DOHH2 (cell line): ENCODE measurements around the gene CRACR2A.

Experiments used
- H3F3A ChIP-seq: fragments of 200-600 bp; sonication (generic), shearing (Covaris generic); 2 replicates; pipeline ENCODE4 v1.6.0; 2016; ENCODE audit warnings: antibody characterized with exemption, mild to moderate bottlenecking; ENCODE audit not compliant: control insufficient read depth, insufficient read depth
- H3K27ac ChIP-seq: fragments of 200-600 bp; sonication (generic); 2 replicates; pipeline ENCODE4 v1.5.1; 2014; ENCODE audit warnings: low read depth, mild to moderate bottlenecking, low read length, moderate library complexity
- H3K27me3 ChIP-seq: fragments of 200-600 bp; sonication (generic); 2 replicates; pipeline ENCODE4 v1.6.1; 2014; ENCODE audit warnings: mild to moderate bottlenecking, low read length, mixed read lengths; ENCODE audit not compliant: control insufficient read depth
- H3K36me3 ChIP-seq: fragments of 200-600 bp; sonication (generic); 2 replicates; pipeline ENCODE4 v1.6.1; 2014; ENCODE audit warnings: mild to moderate bottlenecking, low read length, moderate library complexity, mixed read lengths; ENCODE audit not compliant: control insufficient read depth
- H3K4me1 ChIP-seq: fragments of 200-600 bp; sonication (generic); 2 replicates; pipeline ENCODE4 v1.6.1; 2014; ENCODE audit warnings: mild to moderate bottlenecking, low read length, mixed read lengths; ENCODE audit not compliant: control insufficient read depth
- H3K4me2 ChIP-seq: fragments of 200-600 bp; sonication (generic); 2 replicates; pipeline ENCODE4 v1.6.0; 2014; ENCODE audit warnings: mild to moderate bottlenecking, low read length, moderate library complexity
- H3K4me3 ChIP-seq: fragments of 200-600 bp; sonication (generic); 2 replicates; pipeline ENCODE4 v1.5.1; 2014; ENCODE audit warnings: mild to moderate bottlenecking, low read length, mixed read lengths
- H3K79me2 ChIP-seq: fragments of 200-600 bp; sonication (generic); 2 replicates; pipeline ENCODE4 v1.6.1; 2014; ENCODE audit warnings: mild to moderate bottlenecking, low read length, mixed read lengths; ENCODE audit not compliant: control insufficient read depth
- H3K9me2 ChIP-seq: fragments of 200-600 bp; sonication (generic); replicated peaks from 2 replicates; pipeline ENCODE4 v1.6.1; 2014; ENCODE audit warnings: mild to moderate bottlenecking, low read length, mixed read lengths; ENCODE audit not compliant: control insufficient read depth
- H3K9me3 ChIP-seq: fragments of 200-600 bp; sonication (generic); 2 replicates; pipeline ENCODE4 v1.6.1; 2014; ENCODE audit warnings: antibody characterized with exemption, low read length, mixed read lengths; ENCODE audit not compliant: control insufficient read depth, insufficient read depth
- H4K20me1 ChIP-seq: fragments of 200-600 bp; sonication (generic); 2 replicates; pipeline ENCODE4 v1.6.0; 2014; ENCODE audit warnings: low read depth, mild to moderate bottlenecking, antibody characterized with exemption, low read length, moderate library complexity; ENCODE audit not compliant: control insufficient read depth, insufficient read depth
- EZH2phosphoT487 ChIP-seq: fragments of 200-600 bp; sonication (generic); IDR thresholded peaks from 2 replicates; pipeline ENCODE4 v1.6.1; 2017; ENCODE audit warnings: borderline replicate concordance, mild to moderate bottlenecking, antibody characterized with exemption, low read length, moderate library complexity, mixed read lengths
- TF ChIP-seq, protein P1 (sequence below): fragments of 200-600 bp; sonication (generic); IDR thresholded peaks from one replicate; pipeline ENCODE4 v1.5.1; 2014; ENCODE audit warnings: antibody characterized with exemption, mild to moderate bottlenecking, low read depth, low read length; ENCODE audit not compliant: poor library complexity, severe bottlenecking

The CRACR2A gene

DNA sequence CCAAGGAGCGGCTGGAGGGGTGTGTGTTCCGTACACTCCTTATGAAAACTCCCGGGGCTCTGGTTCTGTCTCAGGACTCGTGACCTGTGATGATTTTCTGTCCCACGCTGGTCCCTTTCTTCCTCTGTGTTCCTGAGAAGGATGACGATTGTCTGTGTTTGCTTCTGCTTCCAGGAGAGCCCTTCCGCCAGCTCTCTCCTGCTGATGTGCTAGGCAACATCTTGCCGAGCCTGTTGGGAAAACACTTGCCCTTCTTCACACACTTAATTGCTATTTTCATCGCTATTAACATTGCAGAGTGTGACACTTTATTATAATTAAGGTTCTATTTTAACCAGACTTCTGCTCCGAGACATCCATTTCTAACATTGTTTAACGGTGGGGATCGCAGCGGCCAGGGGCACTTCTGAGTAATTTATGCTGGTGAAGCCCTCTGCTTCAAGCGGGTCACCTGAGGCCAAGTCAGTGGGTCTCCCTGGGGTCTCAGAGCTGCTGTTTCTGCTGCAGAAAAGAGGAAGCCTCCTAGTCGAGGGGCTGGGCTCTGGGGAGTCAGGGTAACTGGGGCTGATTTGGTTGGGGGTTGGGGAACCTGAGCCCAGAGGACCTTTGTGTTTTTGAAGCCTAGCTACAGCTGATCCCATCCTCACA lies 173.3 kb downstream of the CRACR2A start:
- Histone ChIP-seq H4K20me1 (no peaks in the 10 kb centered on the region), H3K79me2 (no peaks in the 10 kb centered on the region), H3K9me3 (no peaks in the 10 kb centered on the region), H3K9me2 (no peaks in the 10 kb centered on the region), H3K27me3 (no peaks in the 10 kb centered on the region; the same call in 1 of the 2 replicates), H3K4me3 (no peak overlapping the region), H3K4me1 (no peaks in the 10 kb centered on the region), H3K36me3 (no peaks in the 10 kb centered on the region), H3F3A (no peaks in the 10 kb centered on the region), H3K27ac (no peak overlapping the region), H3K4me2 (no peak overlapping the region)
- no peak for TF ChIP-seq EZH2phosphoT487
- TF ChIP-seq, protein P1, sequence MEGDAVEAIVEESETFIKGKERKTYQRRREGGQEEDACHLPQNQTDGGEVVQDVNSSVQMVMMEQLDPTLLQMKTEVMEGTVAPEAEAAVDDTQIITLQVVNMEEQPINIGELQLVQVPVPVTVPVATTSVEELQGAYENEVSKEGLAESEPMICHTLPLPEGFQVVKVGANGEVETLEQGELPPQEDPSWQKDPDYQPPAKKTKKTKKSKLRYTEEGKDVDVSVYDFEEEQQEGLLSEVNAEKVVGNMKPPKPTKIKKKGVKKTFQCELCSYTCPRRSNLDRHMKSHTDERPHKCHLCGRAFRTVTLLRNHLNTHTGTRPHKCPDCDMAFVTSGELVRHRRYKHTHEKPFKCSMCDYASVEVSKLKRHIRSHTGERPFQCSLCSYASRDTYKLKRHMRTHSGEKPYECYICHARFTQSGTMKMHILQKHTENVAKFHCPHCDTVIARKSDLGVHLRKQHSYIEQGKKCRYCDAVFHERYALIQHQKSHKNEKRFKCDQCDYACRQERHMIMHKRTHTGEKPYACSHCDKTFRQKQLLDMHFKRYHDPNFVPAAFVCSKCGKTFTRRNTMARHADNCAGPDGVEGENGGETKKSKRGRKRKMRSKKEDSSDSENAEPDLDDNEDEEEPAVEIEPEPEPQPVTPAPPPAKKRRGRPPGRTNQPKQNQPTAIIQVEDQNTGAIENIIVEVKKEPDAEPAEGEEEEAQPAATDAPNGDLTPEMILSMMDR, result no peak

- H3K79me2 ChIP-seq, result no peaks in the 10 kb centered on the region
- H3K4me2 ChIP-seq, result no peak overlapping the region
- H3K9me3 ChIP-seq, result no peaks in the 10 kb centered on the region
- H3K27me3 ChIP-seq, result no peaks in the 10 kb centered on the region; the same call in 1 of the 2 replicates
- H3K27ac ChIP-seq, result no peak overlapping the region
- H4K20me1 ChIP-seq, result no peaks in the 10 kb centered on the region
- no peaks in the 10 kb centered on the region for H3K36me3 ChIP-seq
- TF ChIP-seq EZH2phosphoT487, result no peak
- TF ChIP-seq, protein P1, result no peak
- no peaks in the 10 kb centered on the region for H3F3A ChIP-seq
- no peaks in the 10 kb centered on the region for H3K9me2 ChIP-seq
- H3K4me3 ChIP-seq, result no peak overlapping the region
- H3K4me1 ChIP-seq, result no peaks in the 10 kb centered on the region
These were observed 174.4 kb downstream of the CRACR2A start for GRCh38 chr12:3578557-3578956.

GRCh38 chr12:3576891-3577290 lies 176.0 kb downstream of the CRACR2A start:
- H3K4me3 ChIP-seq, result no peak overlapping the region
- H3K36me3 ChIP-seq, result no peaks in the 10 kb centered on the region
- no peaks in the 10 kb centered on the region for H3K79me2 ChIP-seq
- H3K27ac ChIP-seq, result no peak overlapping the region
- no peaks in the 10 kb centered on the region for H3K4me1 ChIP-seq
- H4K20me1 ChIP-seq, result no peaks in the 10 kb centered on the region
- TF ChIP-seq EZH2phosphoT487, result no peak
- TF ChIP-seq, protein P1, result no peak
- peaks cover 3% of the 10 kb centered on the region; the same call in 1 of the 2 replicates for H3K27me3 ChIP-seq
- H3F3A ChIP-seq, result no peaks in the 10 kb centered on the region
- H3K9me3 ChIP-seq, result no peaks in the 10 kb centered on the region
- H3K4me2 ChIP-seq, result no peak overlapping the region
- no peaks in the 10 kb centered on the region for H3K9me2 ChIP-seq
